ENCODE data around the gene MTF1.
A peak's percentile ranks its signal among the peaks of the same experiment; 100 is the strongest.

Gene MTF1

GRCh38 chr1:37764414-37764825, 95.0 kb downstream of the MTF1 start (continued):
- TF ChIP-seq ZSCAN16 (tag by site-specific recombination; IDR thresholded peaks at IDR 0.05) (no peak), KLF16 (tag by site-specific recombination; IDR thresholded peaks at IDR 0.05) (0 out of 2 replicates have a peak, but pooled peaks have one; percentile 18), ZSCAN30 (tag by site-specific recombination; IDR thresholded peaks at IDR 0.05) (peak; percentile 42; the same call in 1 of the 2 replicates), ZNF791 (tag by site-specific recombination; IDR thresholded peaks at IDR 0.05) (no peak), BCL11B (tag by site-specific recombination; IDR thresholded peaks at IDR 0.05; ENCODE audit: low read depth) (no peak), SP2 (tag by site-specific recombination; IDR thresholded peaks at IDR 0.05) (peak; percentile 18; the same call in 1 of the 2 replicates), ZNF747 (tag by site-specific recombination; IDR thresholded peaks at IDR 0.05) (no peak), ZNF423 (tag by site-specific recombination; IDR thresholded peaks at IDR 0.05) (no peak), ZFHX2 (tag by site-specific recombination; conservative IDR thresholded peaks at IDR 0.05) (peak; percentile 44), ZNF555 (tag by site-specific recombination; conservative IDR thresholded peaks at IDR 0.05) (no peak), ZFP3 (tag by site-specific recombination; IDR thresholded peaks at IDR 0.05; ENCODE audit: low read depth) (no peak), KLF8 (tag by site-specific recombination; IDR thresholded peaks at IDR 0.05) (0 out of 2 replicates have a peak, but pooled peaks have one; percentile 13), ZNF777 (tag by site-specific recombination; IDR thresholded peaks at IDR 0.05; ENCODE audit: borderline replicate concordance) (no peak; the same call in 1 of the 2 replicates), ZNF155 (tag by site-specific recombination; IDR thresholded peaks at IDR 0.05) (no peak), ZBTB17 (tag by site-specific recombination; IDR thresholded peaks at IDR 0.05) (peak; percentile 58), PBX3 (CRISPR knock-in tag; IDR thresholded peaks at IDR 0.05) (peak; percentile 93), REST (tag by site-specific recombination; IDR thresholded peaks at IDR 0.05) (peak; percentile 99), HOXA7 (CRISPR knock-in tag; IDR thresholded peaks at IDR 0.05; ENCODE audit: borderline replicate concordance) (peak; percentile 91), ZNF692 (tag by site-specific recombination; IDR thresholded peaks at IDR 0.05) (no peak), ZBTB8A (tag by site-specific recombination; IDR thresholded peaks at IDR 0.05) (no peak), ZNF335 (tag by site-specific recombination; conservative IDR thresholded peaks at IDR 0.05) (no peak), ZNF561 (tag by site-specific recombination; IDR thresholded peaks at IDR 0.05; ENCODE audit: borderline replicate concordance) (no peak), ZNF660 (tag by site-specific recombination; IDR thresholded peaks at IDR 0.05) (no peak), ZNF175 (tag by site-specific recombination; IDR thresholded peaks at IDR 0.05) (no peak), SETDB1 (IDR thresholded peaks at IDR 0.05; ENCODE audit: insufficient read length, low read length) (no peak), MYNN (tag by site-specific recombination; IDR thresholded peaks at IDR 0.05; ENCODE audit: borderline replicate concordance) (no peak)
- TF ChIP-seq, protein P1, sequence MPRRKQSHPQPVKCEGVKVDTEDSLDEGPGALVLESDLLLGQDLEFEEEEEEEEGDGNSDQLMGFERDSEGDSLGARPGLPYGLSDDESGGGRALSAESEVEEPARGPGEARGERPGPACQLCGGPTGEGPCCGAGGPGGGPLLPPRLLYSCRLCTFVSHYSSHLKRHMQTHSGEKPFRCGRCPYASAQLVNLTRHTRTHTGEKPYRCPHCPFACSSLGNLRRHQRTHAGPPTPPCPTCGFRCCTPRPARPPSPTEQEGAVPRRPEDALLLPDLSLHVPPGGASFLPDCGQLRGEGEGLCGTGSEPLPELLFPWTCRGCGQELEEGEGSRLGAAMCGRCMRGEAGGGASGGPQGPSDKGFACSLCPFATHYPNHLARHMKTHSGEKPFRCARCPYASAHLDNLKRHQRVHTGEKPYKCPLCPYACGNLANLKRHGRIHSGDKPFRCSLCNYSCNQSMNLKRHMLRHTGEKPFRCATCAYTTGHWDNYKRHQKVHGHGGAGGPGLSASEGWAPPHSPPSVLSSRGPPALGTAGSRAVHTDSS (tag by site-specific recombination; IDR thresholded peaks at IDR 0.05) = no peak
- TF ChIP-seq, protein P2, sequence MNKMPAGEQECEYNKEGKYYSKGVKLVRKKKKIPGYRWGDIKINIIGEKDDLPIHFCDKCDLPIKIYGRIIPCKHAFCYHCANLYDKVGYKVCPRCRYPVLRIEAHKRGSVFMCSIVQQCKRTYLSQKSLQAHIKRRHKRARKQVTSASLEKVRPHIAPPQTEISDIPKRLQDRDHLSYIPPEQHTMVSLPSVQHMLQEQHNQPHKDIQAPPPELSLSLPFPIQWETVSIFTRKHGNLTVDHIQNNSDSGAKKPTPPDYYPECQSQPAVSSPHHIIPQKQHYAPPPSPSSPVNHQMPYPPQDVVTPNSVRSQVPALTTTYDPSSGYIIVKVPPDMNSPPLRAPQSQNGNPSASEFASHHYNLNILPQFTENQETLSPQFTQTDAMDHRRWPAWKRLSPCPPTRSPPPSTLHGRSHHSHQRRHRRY (tag by site-specific recombination; IDR thresholded peaks at IDR 0.05) = no peak
